NCI-H446 treated with DMSO at 0.1 percent for 48 hours (cell line): ENCODE data around the gene RWDD4.
A peak's percentile ranks its signal among the peaks of the same experiment; 100 is the strongest.

Experiments used
- DNase-seq: peaks from one replicate; lab custom pipeline; 2025; lab: John Stamatoyannopoulos, UW

RWDD4 gene

DNA sequence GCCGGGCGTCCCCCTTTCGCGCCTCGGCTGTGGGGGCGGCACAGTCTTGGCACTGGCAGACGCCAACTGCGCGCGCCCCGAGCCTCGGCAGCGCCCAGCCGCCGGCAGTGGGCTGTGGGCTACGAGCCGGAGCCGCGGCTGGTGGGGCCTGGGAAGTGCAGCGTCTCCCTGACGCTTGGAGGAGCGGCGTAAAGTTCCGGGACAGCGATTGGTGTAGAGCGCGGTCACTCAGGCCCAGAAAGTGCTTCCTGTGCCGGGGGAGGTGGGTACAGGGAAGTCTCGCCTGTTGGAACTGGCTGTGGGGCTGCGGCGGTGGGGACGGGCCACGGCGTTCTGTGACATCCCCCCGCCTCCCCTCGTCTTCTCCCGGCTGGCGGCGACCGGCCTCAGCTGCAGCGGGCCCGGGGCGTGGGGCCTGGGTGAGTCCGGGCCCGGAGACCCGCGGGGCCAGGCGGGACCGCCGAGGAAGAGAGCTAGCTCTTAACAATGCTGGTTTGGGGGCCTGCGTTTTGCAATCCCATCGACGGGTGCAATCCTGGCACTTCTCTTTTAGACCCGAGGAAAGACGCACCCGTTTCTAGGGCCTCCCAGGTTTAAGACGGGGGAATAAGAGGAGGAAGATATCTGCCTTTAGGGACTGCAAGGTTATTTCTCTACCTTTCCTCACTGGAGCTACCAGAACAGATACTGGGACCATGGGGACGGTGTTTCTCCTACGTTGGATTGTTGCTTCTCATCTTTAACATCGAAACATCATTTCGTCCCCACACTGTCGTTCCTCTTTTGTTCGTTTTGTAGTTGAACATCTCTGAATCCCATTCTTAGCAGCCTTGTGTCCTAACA, at the start of gene RWDD4, which contains the start of gene TRAPPC11:
Gene RWDD4 (minus strand): TSS at position 157 of the 843 bp plus-strand sequence. CDS start 233 bp downstream, outside the sequence.
Gene TRAPPC11 (plus strand): TSS at position 265 of the 843 bp plus-strand sequence. CDS start 4,575 bp downstream, outside the sequence.
- peak; percentile 92 for DNase-seq

DNA sequence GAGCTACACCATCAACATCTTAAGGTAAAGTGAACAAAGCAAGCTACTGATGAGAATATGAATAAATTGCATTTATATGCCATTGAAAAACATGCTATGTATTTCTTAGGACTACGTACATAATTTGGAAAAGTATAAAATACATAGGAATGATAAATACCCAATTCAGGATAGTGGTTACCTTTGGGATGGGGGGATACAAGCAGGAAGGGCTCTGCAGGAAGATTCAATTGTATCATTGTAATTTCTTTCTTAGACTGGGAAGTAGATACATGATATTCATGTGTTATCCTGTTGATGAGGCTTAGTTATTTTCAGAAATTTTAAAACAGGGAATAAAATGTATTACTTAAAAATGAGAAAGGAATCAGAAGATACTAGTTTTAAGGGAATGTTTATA, 43.5 kb upstream of the RWDD4 start:
- DNase-seq: no peak

GRCh38 chr4:183700407-183700806, 41.4 kb upstream of the RWDD4 start:
- DNase-seq: no peak

GRCh38 chr4:183698909-183699308, 39.9 kb upstream of the RWDD4 start:
- DNase-seq: no peak

DNA sequence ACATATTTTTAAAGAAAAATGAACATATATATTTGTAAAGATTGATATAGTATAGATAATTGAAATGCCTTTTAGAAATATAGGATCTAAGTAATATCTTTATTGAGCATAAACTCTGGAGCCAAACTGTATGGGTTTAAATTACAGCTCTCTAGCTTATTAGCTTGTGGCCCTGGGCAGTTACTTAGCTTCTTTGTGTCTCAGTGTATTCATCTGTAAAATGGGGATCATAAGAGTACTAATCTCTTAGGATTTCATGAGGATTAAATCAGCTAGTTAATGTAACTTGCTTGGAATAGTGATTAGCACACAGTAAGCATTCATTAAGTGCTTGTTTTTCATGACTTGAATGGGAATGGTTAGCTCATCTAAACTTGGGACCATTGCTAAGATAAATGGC, 32.9 kb upstream of the RWDD4 start:
- DNase-seq: no peak

DNA sequence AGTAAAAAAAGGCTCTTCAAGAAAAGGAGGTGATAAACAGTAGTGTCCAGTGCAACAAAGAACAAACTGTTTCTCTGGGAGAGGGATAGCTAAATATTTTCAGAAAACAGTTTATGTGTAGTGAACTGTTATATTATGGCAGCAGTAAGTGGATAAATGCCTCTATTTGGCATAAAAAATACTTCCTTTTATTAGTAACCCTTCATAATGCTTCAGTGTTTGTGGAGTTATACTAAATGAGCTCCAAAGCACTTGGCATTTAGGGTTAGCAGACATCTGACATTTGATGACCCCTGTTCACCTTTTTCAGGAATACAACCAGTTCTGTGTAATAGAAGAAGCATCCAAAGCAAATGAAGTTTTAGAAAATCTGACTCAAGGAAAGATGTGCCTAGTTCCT, 32.0 kb upstream of the RWDD4 start:
- no peak for DNase-seq

DNA sequence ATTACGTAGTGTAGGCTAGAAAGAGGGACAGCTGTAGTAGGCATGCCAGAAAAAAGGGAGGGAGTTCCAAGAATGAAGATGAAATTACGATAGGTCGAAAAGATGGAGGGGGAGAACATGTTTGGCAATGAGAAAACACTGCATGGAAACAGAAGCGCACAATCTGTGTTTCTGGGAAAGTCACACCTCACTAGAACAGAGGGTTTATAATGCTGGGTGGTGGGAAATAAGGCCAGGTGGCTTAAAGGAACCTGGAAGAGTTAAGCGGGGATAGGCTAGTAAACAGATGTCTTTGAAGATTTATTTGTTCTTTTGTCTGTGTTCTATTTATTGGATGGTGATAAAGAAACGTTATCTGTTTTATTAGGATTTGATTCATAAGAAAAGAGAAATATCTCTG, 29.2 kb upstream of the RWDD4 start:
- no peak for DNase-seq

- no peak for DNase-seq
These were observed 27.5 kb upstream of the RWDD4 start for GRCh38 chr4:183686461-183686860.

GRCh38 chr4:183681119-183681518, 22.1 kb upstream of the RWDD4 start:
- DNase-seq: no peak

DNA sequence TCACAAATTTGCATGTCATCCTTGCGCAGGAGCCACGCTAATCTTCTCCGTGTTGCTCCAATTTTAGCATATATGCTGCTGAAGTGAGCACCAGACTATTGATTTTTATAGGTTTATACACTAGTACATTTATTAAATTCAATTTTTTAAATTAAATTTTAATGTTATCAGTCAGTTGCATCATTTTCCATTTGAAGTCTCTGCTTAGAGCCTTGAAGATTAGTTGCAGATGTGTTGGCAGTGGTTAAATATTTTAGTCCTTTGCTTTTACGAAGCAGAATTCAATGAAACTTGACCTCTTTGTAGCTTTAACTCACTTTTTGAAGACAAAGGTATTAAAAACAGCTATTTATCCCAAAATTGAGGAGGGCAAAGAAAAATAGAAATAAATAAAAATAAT, 16.6 kb upstream of the RWDD4 start:
- DNase-seq: no peak

GRCh38 chr4:183674153-183674552, 15.2 kb upstream of the RWDD4 start:
- DNase-seq: no peak

DNA sequence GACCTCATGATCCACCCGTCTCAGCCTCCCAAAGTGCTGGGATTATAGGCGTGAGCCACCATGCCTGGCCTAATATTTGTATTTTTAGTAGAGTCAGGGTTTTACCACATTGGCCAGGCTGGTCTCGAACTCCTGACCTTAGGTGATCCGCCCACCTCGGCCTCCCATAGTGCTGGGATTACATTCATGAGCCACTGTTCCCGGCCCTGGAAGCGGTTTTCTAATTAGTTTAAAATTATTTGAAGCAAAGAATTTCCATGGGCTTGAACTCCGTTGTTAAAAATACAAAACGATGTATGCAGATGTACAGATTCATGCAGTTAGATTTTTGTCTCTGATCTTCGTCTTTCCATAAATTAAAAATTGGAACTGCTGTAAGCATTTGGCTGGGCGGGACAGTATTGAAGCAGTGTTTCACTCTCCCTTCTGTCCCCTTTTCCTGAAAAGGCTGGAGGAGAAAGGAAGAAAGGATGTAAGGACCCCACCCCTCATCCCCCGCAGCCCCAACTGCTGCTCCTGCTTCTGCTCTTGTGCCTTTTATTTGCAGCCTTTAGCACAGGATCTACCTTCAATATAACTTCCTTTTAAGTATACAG, 12.1 kb upstream of the RWDD4 start:
- DNase-seq: no peak

GRCh38 chr4:183670251-183670650, 11.3 kb upstream of the RWDD4 start:
- no peak for DNase-seq

DNA sequence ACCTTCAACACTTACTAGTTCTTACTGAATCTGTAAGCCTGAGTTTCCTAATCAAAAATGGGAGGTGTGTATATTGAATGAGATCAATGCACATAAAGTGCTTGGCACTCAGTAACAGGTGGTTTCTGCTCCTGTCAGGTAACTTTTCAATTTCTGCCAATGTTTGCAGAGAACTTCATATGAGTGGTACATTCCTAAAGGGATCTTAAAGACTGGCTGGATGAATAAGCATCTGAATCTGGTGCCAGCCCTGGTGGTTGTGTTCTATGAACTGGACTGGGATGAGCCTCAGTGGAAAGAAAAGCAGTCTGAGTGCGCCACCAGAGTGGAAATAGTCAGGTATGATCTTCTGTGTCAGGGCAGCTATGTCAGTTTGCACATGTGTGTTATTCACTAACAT, 7.1 kb upstream of the RWDD4 start:
- DNase-seq: no peak

DNA sequence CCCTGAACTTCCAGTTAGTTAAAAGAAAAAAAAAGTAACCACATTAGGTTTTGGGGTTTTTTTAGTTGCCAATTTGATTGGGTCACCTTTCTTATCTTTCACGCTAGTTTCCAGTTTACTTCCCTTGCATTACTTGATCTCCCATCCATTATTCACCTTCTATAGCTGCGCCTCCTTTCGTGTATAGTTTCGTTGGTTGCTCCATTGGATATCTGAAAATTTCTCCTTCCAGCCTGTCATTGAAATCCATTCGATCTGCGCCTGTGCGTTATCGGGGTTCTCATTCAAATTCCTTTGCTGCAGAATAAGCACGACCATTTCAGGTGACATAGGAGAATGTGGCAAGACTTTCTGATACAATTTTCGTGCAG, 872 bp upstream of the RWDD4 start:
- no peak for DNase-seq

GRCh38 chr4:183658362-183659028, 490 bp downstream of the RWDD4 start:
- DNase-seq: no peak

- no peak for DNase-seq
These were observed 1.4 kb downstream of the RWDD4 start for GRCh38 chr4:183657564-183657963.

GRCh38 chr4:183645326-183645725, 13.7 kb downstream of the RWDD4 start:
- DNase-seq: no peak

- DNase-seq: no peak
These were observed 19.7 kb downstream of the RWDD4 start for GRCh38 chr4:183639291-183639690.

- DNase-seq: no peak
These were observed 20.5 kb downstream of the RWDD4 start for GRCh38 chr4:183638436-183638835.

DNA sequence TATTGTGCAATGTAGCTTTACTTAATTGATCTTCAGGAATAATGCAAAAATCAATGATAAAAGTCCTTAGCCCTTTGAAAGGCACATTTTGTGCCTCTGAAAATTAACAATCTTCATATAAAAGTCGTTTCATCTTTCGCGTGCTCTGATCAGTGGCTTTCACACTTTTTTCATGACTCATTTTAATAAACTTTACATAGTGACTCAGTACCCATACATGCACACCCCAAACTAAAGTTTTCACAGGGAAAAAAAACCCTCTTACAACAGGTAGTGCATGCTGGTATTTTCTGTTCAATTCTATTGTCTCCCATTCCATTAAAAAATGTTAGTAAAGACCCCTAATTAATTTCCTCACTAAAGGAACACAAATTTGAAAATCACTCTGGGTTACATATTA, 21.5 kb downstream of the RWDD4 start:
- DNase-seq: no peak

DNA sequence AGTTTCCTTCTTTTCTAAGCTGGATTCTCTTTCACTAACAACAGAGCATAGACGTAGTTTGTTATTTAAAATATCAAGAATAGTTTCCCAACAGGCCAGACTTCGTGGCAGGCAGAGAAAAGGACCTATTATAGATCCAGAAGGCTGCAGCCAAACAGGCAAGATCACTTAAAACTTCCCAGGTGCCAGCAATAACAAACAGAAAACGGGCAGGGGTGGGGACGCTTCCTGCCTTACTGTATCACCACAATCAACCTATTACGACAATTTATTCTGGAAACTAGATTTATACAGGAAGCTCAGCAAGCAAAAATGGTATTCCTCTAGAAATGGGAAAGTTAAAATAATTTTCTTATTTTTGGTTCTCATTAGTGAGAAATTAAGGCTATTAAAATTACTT, 22.1 kb downstream of the RWDD4 start:
- no peak for DNase-seq

- DNase-seq: no peak
These were observed 22.5 kb downstream of the RWDD4 start for GRCh38 chr4:183636503-183636902.
